HFF-Myc (cell line): ENCODE results near the gene LRRC8D.

Source experiments
- DNase-seq: peaks from one replicate; pipeline ENCODE4 v3.0.0-alpha.2; 2011; ENCODE audit warnings: low read depth; ENCODE audit errors: extremely low read depth
- H3K4me3 ChIP-seq: replicated peaks from 2 replicates; pipeline ENCODE4 v1.5.1; 2011; ENCODE audit warnings: low read depth, mild to moderate bottlenecking, control low read depth, low read length
- CTCF ChIP-seq: IDR thresholded peaks from 2 replicates; pipeline ENCODE4 v1.5.1; 2012; ENCODE audit warnings: mild to moderate bottlenecking, low read depth, low read length, control low read depth; ENCODE audit errors: missing control alignments

LRRC8D gene

DNA sequence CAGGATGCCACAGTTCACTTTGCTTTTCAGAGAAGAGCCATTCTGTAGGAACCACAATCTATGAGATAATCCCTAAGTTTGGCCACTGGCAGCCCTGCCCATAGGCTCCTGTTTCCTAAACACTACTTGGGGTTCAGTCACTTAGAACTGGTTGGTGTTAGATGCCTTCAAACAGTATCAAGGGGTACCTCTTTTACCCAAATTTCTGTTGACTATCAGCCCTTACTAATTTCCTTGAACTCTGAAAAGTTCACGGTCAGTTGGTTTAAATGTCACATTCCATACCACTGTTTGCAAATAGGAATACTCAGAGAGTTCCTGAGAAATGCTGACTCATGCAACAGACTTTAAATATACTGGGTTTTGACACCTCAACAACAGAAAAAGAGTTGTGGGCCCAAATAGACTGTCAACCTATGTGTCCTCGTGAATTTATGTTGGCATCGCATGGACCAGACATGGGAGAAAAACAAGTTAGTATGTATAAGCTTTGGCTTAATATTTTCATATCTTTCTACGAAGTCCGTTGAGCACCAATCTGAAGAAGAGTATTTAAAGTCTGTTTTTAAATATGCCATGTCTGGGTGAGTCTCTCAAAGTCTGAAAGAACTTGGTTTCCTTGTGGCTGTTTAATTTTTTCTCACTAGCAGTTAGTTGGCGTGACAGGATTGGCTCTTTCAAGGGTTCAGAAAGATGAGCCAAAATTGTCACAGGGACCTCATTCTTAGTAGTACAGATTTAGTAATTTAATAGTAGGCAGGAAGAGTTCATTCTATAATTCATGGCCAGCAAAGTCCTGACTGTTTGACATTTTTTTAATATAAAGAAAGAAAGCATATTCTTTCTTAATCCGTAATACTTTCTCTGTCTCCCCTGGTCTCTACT, 117.6 kb downstream of the LRRC8D start:
- no peak for DNase-seq
- no peak overlapping the region for H3K4me3 ChIP-seq
- TF ChIP-seq CTCF: no peak

DNA sequence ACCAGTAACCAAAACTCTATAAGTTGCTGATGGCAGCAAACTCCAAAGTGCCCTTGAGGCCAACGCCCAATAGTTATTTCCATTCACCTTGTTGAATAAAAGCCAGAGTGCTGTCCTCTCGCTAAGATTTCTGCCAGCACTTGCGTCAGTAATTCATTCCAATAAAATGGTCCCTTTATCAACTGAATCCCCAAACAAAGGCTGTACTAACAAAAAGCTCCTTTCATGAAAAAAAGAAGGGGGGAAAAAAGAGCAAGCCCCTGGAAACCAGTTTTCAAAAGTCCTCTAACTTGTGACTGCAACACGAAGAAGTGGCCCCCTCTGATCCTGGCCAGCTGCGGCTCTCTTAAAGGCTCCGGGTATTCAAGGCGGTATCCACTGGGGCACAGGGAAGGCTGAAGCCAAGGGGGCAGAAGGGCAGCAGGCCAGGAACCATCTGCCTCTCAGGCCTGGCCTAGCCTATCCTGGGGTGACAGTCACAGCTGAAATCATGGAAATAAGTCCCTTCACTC, 118.3 kb downstream of the LRRC8D start:
- no peak overlapping the region for H3K4me3 ChIP-seq
- no peak for DNase-seq
- no peak for TF ChIP-seq CTCF

DNA sequence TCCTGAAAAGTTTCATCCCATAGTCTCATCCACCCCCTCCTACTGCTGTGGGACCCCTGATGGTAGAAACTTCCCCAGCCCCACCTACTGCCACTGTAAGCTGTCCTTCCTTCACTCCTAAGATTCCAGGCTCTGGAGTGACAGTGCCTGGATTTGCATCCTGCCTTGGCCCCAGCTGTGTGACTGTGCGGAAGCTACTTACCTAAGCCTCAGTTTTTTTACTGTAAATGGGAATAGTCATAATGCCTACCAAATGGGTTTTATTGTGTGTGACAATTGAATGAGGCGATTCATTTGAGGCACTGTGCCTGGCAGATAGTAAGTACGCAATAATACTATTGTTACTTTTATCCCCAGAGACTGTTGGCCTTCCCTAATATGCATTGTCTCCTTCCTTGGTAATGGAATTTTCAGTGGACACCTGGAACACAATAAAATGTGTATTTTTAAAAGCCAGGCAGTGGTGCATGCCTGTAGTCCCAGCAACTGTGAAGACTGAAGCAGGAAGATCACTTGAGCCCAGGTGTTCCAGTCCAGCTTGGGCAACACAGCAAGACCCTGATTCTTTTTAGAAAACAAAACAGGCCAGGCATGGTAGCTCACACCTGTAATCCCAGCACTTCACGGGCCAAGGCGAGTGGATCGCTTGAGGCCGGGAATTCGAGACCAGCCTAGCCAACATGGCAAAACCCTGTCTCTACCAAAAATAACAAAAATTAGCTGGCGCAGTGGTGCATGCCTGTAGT, 119.0 kb downstream of the LRRC8D start:
- no peak for TF ChIP-seq CTCF
- DNase-seq: no peak
- H3K4me3 ChIP-seq: no peak overlapping the region

- DNase-seq: no peak
- TF ChIP-seq CTCF: no peak
- no peak overlapping the region for H3K4me3 ChIP-seq
Observed at GRCh38 chr1:89941110-89941766, 120.4 kb downstream of the LRRC8D start.

GRCh38 chr1:89942014-89942413, 121.2 kb downstream of the LRRC8D start:
- no peak for TF ChIP-seq CTCF
- DNase-seq: no peak
- no peak overlapping the region for H3K4me3 ChIP-seq

DNA sequence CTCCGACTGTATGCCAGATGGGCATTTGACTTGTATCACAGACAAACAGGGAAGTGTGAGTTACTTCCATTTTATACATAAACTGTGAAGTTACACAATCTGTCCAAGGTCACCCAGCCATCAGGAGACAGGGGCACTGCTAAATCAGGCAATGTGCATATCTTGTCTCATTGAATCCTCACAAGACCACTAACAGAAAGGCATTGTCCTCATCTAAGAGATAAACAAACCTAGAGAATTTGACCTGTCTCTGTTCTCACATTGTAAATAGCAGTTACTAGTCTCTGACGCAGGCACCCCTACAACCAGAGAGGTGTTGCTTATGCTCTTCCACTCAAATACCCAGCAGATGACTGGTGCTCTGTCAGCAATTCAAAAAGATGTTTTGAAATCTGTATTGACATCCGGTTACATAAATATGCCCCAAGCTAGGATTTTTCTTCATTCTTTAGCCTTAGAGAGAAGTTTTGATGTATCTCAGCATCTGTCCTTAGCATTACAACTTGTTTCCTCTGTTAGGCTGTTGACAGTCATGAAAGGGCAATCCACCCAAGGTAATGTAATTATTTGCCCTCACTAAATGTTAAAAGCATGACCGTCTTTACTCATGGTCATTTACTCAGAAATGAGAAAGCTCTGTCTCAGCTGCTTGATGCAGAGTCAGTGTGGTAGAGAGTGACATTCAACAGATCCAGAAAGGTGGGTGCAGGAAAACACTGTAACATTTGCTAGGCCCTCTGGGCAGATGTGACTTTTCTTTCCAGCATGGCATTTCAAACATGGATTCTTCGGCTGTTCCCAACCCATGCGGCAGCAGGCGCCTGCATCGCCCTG, 122.2 kb downstream of the LRRC8D start:
- no peak for TF ChIP-seq CTCF
- no peak for DNase-seq
- no peak overlapping the region for H3K4me3 ChIP-seq
